Esophagus squamous epithelium (tissue), 5 donors: ENCODE measurements around the gene RABGAP1. TPM values are rescaled to one million over a fixed set of nuclear protein-coding genes. Genes with fewer than 3 reads are reported as not detected.

Source experiments
- DNase-seq: peaks from one replicate; lab custom pipeline; 2025; lab: John Stamatoyannopoulos, UW
- H3K27ac ChIP-seq, 4 donors: fragments of 200-600 bp; sonication (generic); one replicate each; pipeline ENCODE4 v1.5.1; 2016 to 2019; ENCODE audit warnings: mild to moderate bottlenecking in 1 of 4
- H3K27me3 ChIP-seq, 4 donors: fragments of 200-600 bp; sonication (generic); 1 replicate in 3 of 4; 2 replicates in 1 of 4; pipeline versions ENCODE4 v1.5.1 to v1.6.0; 2017 to 2021; ENCODE audit warnings: antibody characterized with exemption in 1 of 4
- H3K36me3 ChIP-seq, 3 donors: fragments of 200-600 bp; sonication (generic); one replicate each; pipeline ENCODE4 v1.5.1; 2016 to 2019
- H3K4me1 ChIP-seq, 3 donors: fragments of 200-600 bp; sonication (generic); one replicate each; pipeline ENCODE4 v1.5.1; 2017 to 2019
- H3K4me3 ChIP-seq, 4 donors: fragments of 200-600 bp; sonication (generic); 1 replicate in 3 of 4; 2 replicates in 1 of 4; pipeline ENCODE4 v1.5.1; 2016 to 2019; ENCODE audit warnings: mild to moderate bottlenecking in 2 of 4, moderate library complexity in 1 of 4
- H3K9me3 ChIP-seq, 3 donors: fragments of 200-600 bp; sonication (generic); one replicate each; pipeline ENCODE4 v1.5.1; 2016 to 2019
- CTCF ChIP-seq, 6 experiments: fragments of 450-650 bp in 4 of 6; fragments of 200-600 bp in 2 of 6; sonication (generic) in 2 of 6; IDR thresholded peaks; one replicate each; pipeline ENCODE4 v1.5.1; 2016 to 2019; ENCODE audit warnings: antibody characterized with exemption in 6 of 6, mild to moderate bottlenecking in 4 of 6, moderate library complexity in 4 of 6
- POLR2A ChIP-seq, 4 donors: fragments of 450-650 bp; IDR thresholded peaks; one replicate each; pipeline ENCODE4 v1.6.1; 2017; ENCODE audit warnings: antibody characterized with exemption in 4 of 4, mild to moderate bottlenecking in 4 of 4, moderate library complexity in 3 of 4
- WGBS, 2 donors: methylation state at CpG; one replicate each; pipeline ENCODE4 v1.1.5; 2018; 5-methylcytosine and 5-hydroxymethylcytosine counted together
- intact Hi-C: fragments of 100-400 bp; cut with DNase I; formaldehyde crosslinking; loops from one replicate; pipeline ENCODE4 v1.15.0; 2022
- total RNA-seq, 4 donors: library from RNA; depleted of rRNA; stranded (reverse); fragments of >200 nt; gene quantifications; one replicate each; pipeline ENCODE4 v1.1.0, GENCODE V29; 2016
- donor health status: DM: yes; HTN: yes; CAD: no.

RABGAP1 gene
- total RNA-seq, 4 donors from 2014 or later = 28.4 to 57.4 (median 33.6) TPM

DNA sequence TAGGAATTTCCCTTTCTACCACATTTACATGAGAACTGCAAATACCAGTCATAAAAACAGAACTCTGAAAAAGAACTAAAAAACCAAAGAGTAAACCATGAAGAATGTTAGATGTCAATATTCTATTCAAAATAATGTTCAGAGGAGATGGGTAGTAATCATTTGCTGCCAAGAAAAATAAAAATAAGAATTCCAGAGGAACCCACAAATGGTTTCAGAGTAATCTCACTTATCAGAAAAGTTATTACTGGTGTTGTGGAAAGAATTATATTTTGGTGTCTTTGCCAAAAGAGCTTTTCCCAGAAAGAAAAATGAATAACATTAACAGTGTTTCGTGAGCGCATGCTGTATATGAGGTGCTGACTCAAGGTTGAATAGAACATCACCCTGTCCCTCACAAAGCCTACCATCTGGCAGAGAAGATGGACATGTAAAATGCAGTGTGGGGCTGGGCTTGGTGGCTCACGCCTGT, 128.2 kb downstream of the RABGAP1 start:
- H3K36me3 ChIP-seq = peaks cover 0 to 100% (median 0%) of the 10 kb centered on the region in 3 donors
- H3K27ac ChIP-seq = peak overlapping the region in 1 of 4 donors; percentile 23
- H3K9me3 ChIP-seq = no peaks in the 10 kb centered on the region
- DNase-seq = no peak
- no peak for TF ChIP-seq CTCF (IDR thresholded peaks at IDR 0.05)
- TF ChIP-seq POLR2A (IDR thresholded peaks at IDR 0.05) = no peak
- intact Hi-C loops = no loop called here
- H3K27me3 ChIP-seq = no peaks in the 10 kb centered on the region
- H3K4me1 ChIP-seq = peaks cover 0 to 19% (median 0%) of the 10 kb centered on the region in 3 donors
- no peak overlapping the region for H3K4me3 ChIP-seq
- 47 to 57% methylated on average over 2 to 3 of the region's 3 CpGs for WGBS, 2 donors

DNA sequence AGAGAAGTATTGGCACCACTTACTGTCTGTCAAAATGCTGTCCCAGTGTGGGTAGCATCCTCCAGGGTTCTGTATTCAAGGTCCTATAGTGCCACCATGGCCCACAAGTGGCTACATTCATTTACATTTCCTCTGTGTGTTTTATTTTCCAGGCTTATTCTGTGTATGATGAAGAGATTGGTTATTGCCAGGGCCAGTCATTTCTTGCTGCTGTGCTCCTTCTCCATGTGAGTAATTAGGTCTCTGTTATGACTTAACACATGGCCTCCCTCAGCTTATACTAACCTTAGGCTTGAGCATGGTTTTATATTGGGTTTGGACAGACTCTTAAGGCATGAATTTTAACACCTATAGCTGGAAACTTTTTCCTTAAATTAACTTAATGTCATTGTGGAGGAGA, 129.4 kb downstream of the RABGAP1 start:
- DNase-seq = no peak
- TF ChIP-seq CTCF (IDR thresholded peaks at IDR 0.05) = no peak
- TF ChIP-seq POLR2A (IDR thresholded peaks at IDR 0.05) = no peak
- H3K27ac ChIP-seq = no peak overlapping the region
- H3K27me3 ChIP-seq = no peaks in the 10 kb centered on the region
- H3K9me3 ChIP-seq = no peaks in the 10 kb centered on the region
- H3K4me3 ChIP-seq = no peak overlapping the region
- H3K36me3 ChIP-seq = peaks cover 0 to 97% (median 0%) of the 10 kb centered on the region in 3 donors
- H3K4me1 ChIP-seq = peaks cover 0 to 26% (median 0%) of the 10 kb centered on the region in 3 donors
- intact Hi-C loops = no loop called here

DNA sequence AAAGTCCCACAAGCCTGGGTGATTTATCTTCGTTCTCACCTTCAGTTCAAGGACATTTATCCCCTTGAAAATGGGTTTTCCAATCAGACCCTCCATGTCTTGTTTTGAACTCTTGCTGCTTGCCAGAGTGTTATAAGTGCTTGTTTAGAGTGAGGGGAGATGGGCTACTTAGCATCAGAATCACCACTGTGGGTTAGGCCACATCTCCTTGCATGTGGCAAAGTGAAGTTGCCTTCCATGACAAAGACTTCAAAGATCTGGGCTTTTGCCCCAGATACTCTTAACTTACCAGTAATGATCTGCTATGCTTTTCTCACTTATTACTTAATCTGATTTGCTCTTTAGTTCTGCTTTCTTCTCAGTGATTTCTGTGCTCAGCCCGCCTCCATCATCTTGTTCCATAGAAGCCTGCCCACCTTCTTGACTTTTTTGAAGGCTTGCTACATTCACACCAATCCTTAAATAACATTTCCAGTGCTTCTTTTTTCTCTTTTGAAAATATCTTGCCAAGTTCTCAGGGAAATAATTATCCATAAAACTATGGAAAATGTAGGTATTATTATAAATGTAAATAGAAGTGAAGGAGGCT, 131.7 kb downstream of the RABGAP1 start:
- no peak for DNase-seq
- no peak overlapping the region for H3K27ac ChIP-seq
- WGBS, 2 donors = 95 to 98% methylated on average over 2 of the region's 2 CpGs
- peaks cover 0 to 94% (median 0%) of the 10 kb centered on the region in 3 donors for H3K36me3 ChIP-seq
- H3K9me3 ChIP-seq = no peaks in the 10 kb centered on the region
- H3K4me3 ChIP-seq = no peak overlapping the region
- peaks cover 0 to 26% (median 0%) of the 10 kb centered on the region in 3 donors for H3K4me1 ChIP-seq
- TF ChIP-seq POLR2A (IDR thresholded peaks at IDR 0.05) = no peak
- TF ChIP-seq CTCF (IDR thresholded peaks at IDR 0.05) = no peak
- H3K27me3 ChIP-seq = no peaks in the 10 kb centered on the region
- intact Hi-C loops = no loop called here

DNA sequence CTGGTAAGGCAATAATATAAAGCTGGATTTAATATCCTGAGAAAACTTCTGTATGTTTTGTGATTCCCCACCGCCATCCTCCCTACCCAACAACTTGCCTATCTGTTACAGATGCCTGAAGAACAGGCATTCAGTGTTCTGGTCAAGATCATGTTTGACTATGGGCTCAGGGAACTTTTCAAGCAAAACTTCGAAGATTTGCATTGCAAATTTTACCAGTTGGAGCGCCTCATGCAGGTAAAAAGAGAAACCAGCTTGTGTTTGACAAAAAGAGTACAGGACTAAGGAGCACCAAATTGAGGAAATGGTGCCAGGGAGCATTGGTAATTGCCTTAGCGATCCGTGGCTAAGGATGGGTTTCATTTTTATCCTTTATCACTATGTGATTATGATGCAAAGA, 132.6 kb downstream of the RABGAP1 start:
- intact Hi-C loops = no loop called here
- Histone ChIP-seq H3K36me3 (peaks cover 0 to 94% (median under 1%) of the 10 kb centered on the region in 3 donors), H3K27me3 (no peaks in the 10 kb centered on the region), H3K9me3 (no peaks in the 10 kb centered on the region), H3K27ac (peak overlapping the region in 3 of 4 donors; percentile 16 to 58 (median 29)), H3K4me1 (peaks cover 0 to 26% (median 0%) of the 10 kb centered on the region in 3 donors), H3K4me3 (no peak overlapping the region)
- DNase-seq = no peak
- TF ChIP-seq CTCF (IDR thresholded peaks at IDR 0.05) (no peak), POLR2A (IDR thresholded peaks at IDR 0.05) (no peak)
- 82 to 88% methylated on average over 5 of the region's 5 CpGs for WGBS, 2 donors

DNA sequence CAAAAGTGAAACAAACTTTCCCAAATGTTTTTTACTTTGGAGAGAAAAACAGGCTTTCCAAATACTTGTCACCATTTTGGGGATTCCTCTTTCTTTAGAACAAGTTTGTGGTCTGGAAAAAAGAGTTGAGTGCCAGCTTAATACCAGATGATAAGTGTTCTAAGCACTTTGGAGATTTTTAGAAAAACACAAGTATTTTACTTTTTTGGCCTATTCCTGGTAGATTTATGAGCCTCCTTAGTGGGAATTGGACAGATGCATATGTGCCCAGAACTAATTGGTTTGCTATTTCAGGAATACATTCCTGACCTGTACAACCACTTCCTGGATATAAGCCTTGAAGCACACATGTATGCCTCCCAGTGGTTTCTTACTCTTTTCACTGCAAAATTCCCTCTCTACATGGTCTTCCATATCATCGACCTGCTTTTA, 133.2 kb downstream of the RABGAP1 start:
- Histone ChIP-seq H3K4me1 (peaks cover 0 to 26% (median 0%) of the 10 kb centered on the region in 3 donors), H3K27ac (peak overlapping the region in 3 of 4 donors; percentile 16 to 58 (median 29)), H3K9me3 (no peaks in the 10 kb centered on the region), H3K4me3 (no peak overlapping the region), H3K27me3 (no peaks in the 10 kb centered on the region), H3K36me3 (peaks cover 0 to 94% (median 4%) of the 10 kb centered on the region in 3 donors)
- DNase-seq = no peak
- intact Hi-C loops = no loop called here
- WGBS, 2 donors = 69 to 91% methylated on average over 1 of the region's 1 CpG
- TF ChIP-seq POLR2A (IDR thresholded peaks at IDR 0.05) (no peak), CTCF (IDR thresholded peaks at IDR 0.05) (no peak)
